HPDE6-E6E7 (cell line): ENCODE results near the gene NLE1.

Experiments
- DNase-seq: peaks from one replicate; pipeline ENCODE4 v3.0.0; 2011; ENCODE audit warnings: missing footprints; ENCODE audit errors: extremely low spot score

NLE1 gene

GRCh38 chr17:35086931-35087573 is 55.1 kb downstream of the NLE1 start:
- no peak for DNase-seq

GRCh38 chr17:35086164-35086563 is 55.9 kb downstream of the NLE1 start:
- DNase-seq = no peak

- peak; percentile 75 for DNase-seq
Observed at GRCh38 chr17:35084987-35085386, 57.1 kb downstream of the NLE1 start.

DNA sequence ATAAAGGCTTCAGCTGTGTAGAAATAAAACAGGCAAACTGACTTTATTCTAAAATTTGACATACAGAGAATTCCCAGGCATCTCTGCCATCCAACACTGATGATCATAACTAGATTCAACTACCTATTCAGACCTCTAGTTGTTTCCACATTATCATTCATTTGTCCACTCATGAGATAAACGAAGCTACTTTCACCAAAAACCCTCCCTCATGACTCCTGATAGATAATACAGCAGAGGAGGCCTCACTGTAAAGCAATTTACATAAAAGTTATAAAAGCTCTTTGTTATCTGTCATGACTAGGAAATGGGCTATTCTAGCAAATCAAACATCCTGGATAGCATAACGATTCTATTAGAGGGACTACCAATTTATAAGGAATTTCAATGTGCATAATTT is 59.0 kb downstream of the NLE1 start:
- DNase-seq = no peak

DNA sequence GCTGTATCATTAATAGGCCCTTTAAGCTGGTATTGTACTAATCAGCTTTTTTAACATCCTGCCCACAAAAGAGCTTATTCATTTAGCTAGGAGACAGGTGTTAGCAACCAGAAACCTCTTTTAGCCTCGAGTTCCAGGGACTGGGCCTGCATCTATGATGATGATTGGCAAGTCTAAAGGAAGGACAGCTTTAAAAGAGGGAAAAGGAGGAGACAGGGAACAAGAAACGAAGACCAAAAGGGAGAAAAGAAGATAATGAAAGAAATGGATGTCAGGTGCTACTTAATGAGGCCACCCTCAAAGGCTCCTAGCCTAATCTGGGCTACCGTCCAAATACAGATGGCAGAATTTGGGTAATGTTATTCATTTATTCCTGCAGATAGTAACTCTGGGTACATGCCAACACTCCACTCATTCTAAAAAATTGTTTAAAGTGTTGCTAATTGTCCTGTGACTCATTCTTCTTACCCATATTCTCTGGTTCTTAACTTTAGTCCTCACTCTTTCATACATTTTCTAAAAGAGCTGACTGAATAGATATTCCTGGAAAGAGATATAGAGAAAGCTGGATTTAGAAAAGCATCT is 59.9 kb downstream of the NLE1 start:
- no peak for DNase-seq

- no peak for DNase-seq
Observed at GRCh38 chr17:35081638-35082037, 60.5 kb downstream of the NLE1 start.

- no peak for DNase-seq
Observed at GRCh38 chr17:35080536-35080935, 61.6 kb downstream of the NLE1 start.

GRCh38 chr17:35079547-35080423 is 62.3 kb downstream of the NLE1 start:
- DNase-seq = no peak
